ENCODE results near the gene NXF1. TPM values are rescaled to one million over a fixed set of nuclear protein-coding genes. Genes with fewer than 3 reads are reported as not detected.
A peak's percentile ranks its signal among the peaks of the same experiment; 100 is the strongest.

Gene NXF1
- total and polyA plus RNA-seq, 10 of the 15 experiments (the other 5 are each of a cell fraction or from before 2014, with no cell fraction given) = 20.7 to 84.9 (median 40.6) TPM

- TF ChIP-seq, protein P1, sequence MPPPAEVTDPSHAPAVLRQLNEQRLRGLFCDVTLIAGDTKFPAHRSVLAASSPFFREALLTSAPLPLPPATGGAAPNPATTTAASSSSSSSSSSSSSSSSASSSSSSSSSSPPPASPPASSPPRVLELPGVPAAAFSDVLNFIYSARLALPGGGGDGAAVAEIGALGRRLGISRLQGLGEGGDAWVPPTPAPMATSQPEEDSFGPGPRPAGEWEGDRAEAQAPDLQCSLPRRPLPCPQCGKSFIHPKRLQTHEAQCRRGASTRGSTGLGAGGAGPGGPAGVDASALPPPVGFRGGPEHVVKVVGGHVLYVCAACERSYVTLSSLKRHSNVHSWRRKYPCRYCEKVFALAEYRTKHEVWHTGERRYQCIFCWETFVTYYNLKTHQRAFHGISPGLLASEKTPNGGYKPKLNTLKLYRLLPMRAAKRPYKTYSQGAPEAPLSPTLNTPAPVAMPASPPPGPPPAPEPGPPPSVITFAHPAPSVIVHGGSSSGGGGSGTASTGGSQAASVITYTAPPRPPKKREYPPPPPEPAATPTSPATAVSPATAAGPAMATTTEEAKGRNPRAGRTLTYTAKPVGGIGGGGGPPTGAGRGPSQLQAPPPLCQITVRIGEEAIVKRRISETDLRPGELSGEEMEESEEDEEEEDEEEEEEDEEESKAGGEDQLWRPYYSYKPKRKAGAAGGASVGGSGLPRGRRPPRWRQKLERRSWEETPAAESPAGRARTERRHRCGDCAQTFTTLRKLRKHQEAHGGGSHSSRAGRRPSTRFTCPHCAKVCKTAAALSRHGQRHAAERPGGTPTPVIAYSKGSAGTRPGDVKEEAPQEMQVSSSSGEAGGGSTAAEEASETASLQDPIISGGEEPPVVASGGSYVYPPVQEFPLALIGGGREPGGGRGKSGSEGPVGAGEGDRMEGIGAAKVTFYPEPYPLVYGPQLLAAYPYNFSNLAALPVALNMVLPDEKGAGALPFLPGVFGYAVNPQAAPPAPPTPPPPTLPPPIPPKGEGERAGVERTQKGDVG (CRISPR knock-in tag; IDR thresholded peaks at IDR 0.05) = no peak
- TF ChIP-seq PML (IDR thresholded peaks at IDR 0.05; ENCODE audit: low read length) (no peak), STAT1 (conservative IDR thresholded peaks at IDR 0.05) (no peak), NBN (IDR thresholded peaks at IDR 0.05) (no peak), CBX3 (IDR thresholded peaks at IDR 0.05; ENCODE audit: borderline replicate concordance, low read depth) (no peak), GABPA (IDR thresholded peaks at IDR 0.05; ENCODE audit: low read depth) (no peak), LARP7 (IDR thresholded peaks at IDR 0.05) (peak; percentile 19; the same call in 1 of the 2 replicates), TAF1 (IDR thresholded peaks at IDR 0.05; ENCODE audit: borderline replicate concordance, low read depth, low read length) (no peak), DPF2 (IDR thresholded peaks at IDR 0.05) (no peak), CBX5 (IDR thresholded peaks at IDR 0.05; ENCODE audit: low read depth) (no peak), IRF5 (IDR thresholded peaks at IDR 0.05; ENCODE audit: borderline replicate concordance) (no peak), RB1 (IDR thresholded peaks at IDR 0.05; ENCODE audit: borderline replicate concordance) (no peak), RELB (IDR thresholded peaks at IDR 0.05; ENCODE audit: low read depth) (no peak), NFIC (IDR thresholded peaks at IDR 0.05; ENCODE audit: low read depth, low read length) (0 out of 2 replicates have a peak, but pooled peaks have one; percentile 14), ZNF24 (IDR thresholded peaks at IDR 0.05) (no peak), SUPT20H (IDR thresholded peaks at IDR 0.05; ENCODE audit: borderline replicate concordance, control insufficient read depth, low read depth, low read length) (no peak)
- TF ChIP-seq, protein P2, sequence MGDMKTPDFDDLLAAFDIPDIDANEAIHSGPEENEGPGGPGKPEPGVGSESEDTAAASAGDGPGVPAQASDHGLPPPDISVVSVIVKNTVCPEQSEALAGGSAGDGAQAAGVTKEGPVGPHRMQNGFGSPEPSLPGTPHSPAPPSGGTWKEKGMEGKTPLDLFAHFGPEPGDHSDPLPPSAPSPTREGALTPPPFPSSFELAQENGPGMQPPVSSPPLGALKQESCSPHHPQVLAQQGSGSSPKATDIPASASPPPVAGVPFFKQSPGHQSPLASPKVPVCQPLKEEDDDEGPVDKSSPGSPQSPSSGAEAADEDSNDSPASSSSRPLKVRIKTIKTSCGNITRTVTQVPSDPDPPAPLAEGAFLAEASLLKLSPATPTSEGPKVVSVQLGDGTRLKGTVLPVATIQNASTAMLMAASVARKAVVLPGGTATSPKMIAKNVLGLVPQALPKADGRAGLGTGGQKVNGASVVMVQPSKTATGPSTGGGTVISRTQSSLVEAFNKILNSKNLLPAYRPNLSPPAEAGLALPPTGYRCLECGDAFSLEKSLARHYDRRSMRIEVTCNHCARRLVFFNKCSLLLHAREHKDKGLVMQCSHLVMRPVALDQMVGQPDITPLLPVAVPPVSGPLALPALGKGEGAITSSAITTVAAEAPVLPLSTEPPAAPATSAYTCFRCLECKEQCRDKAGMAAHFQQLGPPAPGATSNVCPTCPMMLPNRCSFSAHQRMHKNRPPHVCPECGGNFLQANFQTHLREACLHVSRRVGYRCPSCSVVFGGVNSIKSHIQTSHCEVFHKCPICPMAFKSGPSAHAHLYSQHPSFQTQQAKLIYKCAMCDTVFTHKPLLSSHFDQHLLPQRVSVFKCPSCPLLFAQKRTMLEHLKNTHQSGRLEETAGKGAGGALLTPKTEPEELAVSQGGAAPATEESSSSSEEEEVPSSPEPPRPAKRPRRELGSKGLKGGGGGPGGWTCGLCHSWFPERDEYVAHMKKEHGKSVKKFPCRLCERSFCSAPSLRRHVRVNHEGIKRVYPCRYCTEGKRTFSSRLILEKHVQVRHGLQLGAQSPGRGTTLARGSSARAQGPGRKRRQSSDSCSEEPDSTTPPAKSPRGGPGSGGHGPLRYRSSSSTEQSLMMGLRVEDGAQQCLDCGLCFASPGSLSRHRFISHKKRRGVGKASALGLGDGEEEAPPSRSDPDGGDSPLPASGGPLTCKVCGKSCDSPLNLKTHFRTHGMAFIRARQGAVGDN (IDR thresholded peaks at IDR 0.05) = 0 out of 2 replicates have a peak, but pooled peaks have one; percentile 21
- TF ChIP-seq, protein P3, sequence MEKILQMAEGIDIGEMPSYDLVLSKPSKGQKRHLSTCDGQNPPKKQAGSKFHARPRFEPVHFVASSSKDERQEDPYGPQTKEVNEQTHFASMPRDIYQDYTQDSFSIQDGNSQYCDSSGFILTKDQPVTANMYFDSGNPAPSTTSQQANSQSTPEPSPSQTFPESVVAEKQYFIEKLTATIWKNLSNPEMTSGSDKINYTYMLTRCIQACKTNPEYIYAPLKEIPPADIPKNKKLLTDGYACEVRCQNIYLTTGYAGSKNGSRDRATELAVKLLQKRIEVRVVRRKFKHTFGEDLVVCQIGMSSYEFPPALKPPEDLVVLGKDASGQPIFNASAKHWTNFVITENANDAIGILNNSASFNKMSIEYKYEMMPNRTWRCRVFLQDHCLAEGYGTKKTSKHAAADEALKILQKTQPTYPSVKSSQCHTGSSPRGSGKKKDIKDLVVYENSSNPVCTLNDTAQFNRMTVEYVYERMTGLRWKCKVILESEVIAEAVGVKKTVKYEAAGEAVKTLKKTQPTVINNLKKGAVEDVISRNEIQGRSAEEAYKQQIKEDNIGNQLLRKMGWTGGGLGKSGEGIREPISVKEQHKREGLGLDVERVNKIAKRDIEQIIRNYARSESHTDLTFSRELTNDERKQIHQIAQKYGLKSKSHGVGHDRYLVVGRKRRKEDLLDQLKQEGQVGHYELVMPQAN (conservative IDR thresholded peaks at IDR 0.05) = peak; percentile 29
These were observed 34.5 kb downstream of the NXF1 start (continued) for GRCh38 chr11:62770778-62771143.
